H9 (cell line): ENCODE measurements around the gene OR7A17. TPM values are rescaled to one million over a fixed set of nuclear protein-coding genes. Genes with fewer than 3 reads are reported as not detected.

Experiments used
- DNase-seq: peaks from one replicate; pipeline ENCODE4 v3.0.0-alpha.2; 2017
- H2AFZ ChIP-seq: one replicate; pipeline ENCODE4 v1.6.1; 2013; ENCODE audit warnings: mild to moderate bottlenecking, low read length, control low read depth, moderate library complexity
- H2AK5ac ChIP-seq: 2 replicates; pipeline ENCODE4 v1.6.1; 2013; ENCODE audit warnings: low read length, control low read depth, mixed read lengths; ENCODE audit not compliant: insufficient read length
- H2BK120ac ChIP-seq: one replicate; pipeline ENCODE4 v1.6.1; 2013; ENCODE audit warnings: low read depth, mild to moderate bottlenecking, low read length, control low read depth, inconsistent platforms; ENCODE audit not compliant: poor library complexity, severe bottlenecking
- H2BK12ac ChIP-seq: 2 replicates; pipeline ENCODE4 v1.6.1; 2013; ENCODE audit warnings: low read length, control low read depth, mixed read lengths, low read depth; ENCODE audit not compliant: insufficient read length
- H2BK15ac ChIP-seq: 2 replicates; pipeline ENCODE4 v1.6.1; 2013; ENCODE audit warnings: low read depth, low read length, control low read depth
- H2BK20ac ChIP-seq: one replicate; pipeline ENCODE4 v1.6.1; 2013; ENCODE audit warnings: low read depth, mild to moderate bottlenecking, low read length, control low read depth, inconsistent platforms; ENCODE audit not compliant: poor library complexity, severe bottlenecking
- H2BK5ac ChIP-seq: 2 replicates; pipeline ENCODE4 v1.6.1; 2013; ENCODE audit warnings: low read length, control low read depth, mixed read lengths; ENCODE audit not compliant: insufficient read length
- H3K14ac ChIP-seq: 2 replicates; pipeline ENCODE4 v1.6.1; 2013; ENCODE audit warnings: low read length, control low read depth; ENCODE audit not compliant: insufficient read depth
- H3K18ac ChIP-seq: 2 replicates; pipeline ENCODE4 v1.6.1; 2013; ENCODE audit warnings: low read depth, mild to moderate bottlenecking, mixed read lengths, low read length, control low read depth; ENCODE audit not compliant: insufficient read length
- H3K23ac ChIP-seq: 2 replicates; pipeline ENCODE4 v1.6.1; 2013; ENCODE audit warnings: low read length, control low read depth, mixed read lengths, low read depth; ENCODE audit not compliant: insufficient read length
- H3K23me2 ChIP-seq: 2 replicates; pipeline ENCODE4 v1.6.1; 2013; ENCODE audit warnings: low read depth, mild to moderate bottlenecking, mixed read lengths, low read length, control low read depth; ENCODE audit not compliant: insufficient read length, poor library complexity, severe bottlenecking
- H3K27ac ChIP-seq: 2 replicates; pipeline ENCODE4 v1.5.1; 2013; ENCODE audit warnings: low read length, control low read depth, mixed read lengths, low read depth; ENCODE audit not compliant: insufficient read length
- H3K27me3 ChIP-seq: 2 replicates; pipeline ENCODE4 v1.6.1; 2013; ENCODE audit warnings: low read length, control low read depth, inconsistent platforms; ENCODE audit not compliant: insufficient read depth
- H3K4ac ChIP-seq: 2 replicates; pipeline ENCODE4 v1.6.1; 2013; ENCODE audit warnings: low read depth, mild to moderate bottlenecking, control low read depth, inconsistent platforms, low read length, moderate library complexity
- H3K4me1 ChIP-seq: 2 replicates; pipeline ENCODE4 v1.6.1; 2013; ENCODE audit warnings: low read length, control low read depth, inconsistent platforms; ENCODE audit not compliant: insufficient read depth
- H3K4me2 ChIP-seq: 2 replicates; pipeline ENCODE4 v1.6.1; 2013; ENCODE audit warnings: low read length, control low read depth, mixed read lengths; ENCODE audit not compliant: insufficient read length, insufficient read depth
- H3K56ac ChIP-seq: 2 replicates; pipeline ENCODE4 v1.6.1; 2013; ENCODE audit warnings: low read depth, mild to moderate bottlenecking, mixed read lengths, low read length, control low read depth; ENCODE audit not compliant: insufficient read length
- H3K79me1 ChIP-seq: 2 replicates; pipeline ENCODE4 v1.6.1; 2013; ENCODE audit warnings: low read depth, mild to moderate bottlenecking, moderate library complexity, low read length, control low read depth, inconsistent platforms; ENCODE audit not compliant: insufficient read depth, poor library complexity, severe bottlenecking
- H3K79me2 ChIP-seq: 2 replicates; pipeline ENCODE4 v1.6.1; 2013; ENCODE audit warnings: low read length, control low read depth, inconsistent platforms; ENCODE audit not compliant: insufficient read depth
- H3K9ac ChIP-seq: 2 replicates; pipeline ENCODE4 v1.6.1; 2013; ENCODE audit warnings: low read length, control low read depth, mixed read lengths; ENCODE audit not compliant: insufficient read length; ENCODE audit errors: extremely low read depth
- H3K9me3 ChIP-seq: one replicate; pipeline ENCODE4 v1.6.1; 2013; ENCODE audit warnings: low read depth, low read length, inconsistent platforms; ENCODE audit not compliant: control insufficient read depth
- H3T11ph ChIP-seq: one replicate; pipeline ENCODE4 v1.6.1; 2013; ENCODE audit warnings: mild to moderate bottlenecking, low read length, control low read depth, inconsistent platforms
- H4K20me1 ChIP-seq: one replicate; pipeline ENCODE4 v1.6.1; 2013; ENCODE audit not compliant: control insufficient read depth, insufficient read length, insufficient read depth
- H4K5ac ChIP-seq: 2 replicates; pipeline ENCODE4 v1.6.1; 2013; ENCODE audit warnings: low read depth, mild to moderate bottlenecking, mixed read lengths, low read length, control low read depth; ENCODE audit not compliant: insufficient read length
- H4K8ac ChIP-seq: replicated peaks from 2 replicates; pipeline ENCODE4 v1.6.1; 2013; ENCODE audit warnings: low read length, control low read depth, mixed read lengths, low read depth; ENCODE audit not compliant: insufficient read length
- H4K91ac ChIP-seq: 2 replicates; pipeline ENCODE4 v1.6.1; 2013; ENCODE audit warnings: low read depth, mild to moderate bottlenecking, moderate library complexity, mixed read lengths, low read length, control low read depth; ENCODE audit not compliant: insufficient read length
- H3K27ac Mint-ChIP-seq, 3 experiments: 2 replicates in 2 of 3; 3 replicates in 1 of 3; pipeline ENCODE4 v1.8.0; 2020 to 2021; ENCODE audit warnings: mixed read lengths in 3 of 3, mild to moderate bottlenecking in 1 of 3, moderate library complexity in 1 of 3
- H3K27me3 Mint-ChIP-seq: 2 replicates; pipeline ENCODE4 v1.8.0; 2021; ENCODE audit warnings: low read depth, mild to moderate bottlenecking, moderate library complexity, mixed read lengths
- H3K36me3 Mint-ChIP-seq, 3 experiments: 2 replicates in 2 of 3; 3 replicates in 1 of 3; pipeline ENCODE4 v1.8.0; 2020 to 2021; ENCODE audit warnings: low read depth in 3 of 3, mixed read lengths in 3 of 3; ENCODE audit not compliant: insufficient read depth in 1 of 3
- H3K4me1 Mint-ChIP-seq, 2 experiments: 2 replicates each; pipeline ENCODE4 v1.8.0; 2020; ENCODE audit warnings: mixed read lengths in 2 of 2
- H3K4me3 Mint-ChIP-seq, 2 experiments: 2 replicates in 1 of 2; 3 replicates in 1 of 2; pipeline ENCODE4 v1.8.0; 2020 to 2021; ENCODE audit warnings: mild to moderate bottlenecking in 2 of 2, mixed read lengths in 2 of 2, moderate library complexity in 1 of 2
- H3K9me3 Mint-ChIP-seq, 2 experiments: 2 replicates in 1 of 2; 3 replicates in 1 of 2; pipeline ENCODE4 v1.8.0; 2020; ENCODE audit warnings: mild to moderate bottlenecking in 2 of 2, mixed read lengths in 2 of 2, moderate library complexity in 1 of 2
- CTCF ChIP-seq: fragments of 200-600 bp; sonication (generic); conservative IDR thresholded peaks from 3 replicates; pipeline ENCODE4 v1.8.0; 2021; ENCODE audit warnings: antibody characterized with exemption, mild to moderate bottlenecking
- WGBS: extraction: QIAGEN DNeasy Blood & Tissue Kit; methylation state at CpG from one replicate; pipeline ENCODE4 v1.1.7; 2013; ENCODE audit warnings: missing lambda C conversion rate, low lambda C conversion rate, mixed read lengths; ENCODE audit not compliant: insufficient read length; ENCODE audit errors: extremely low coverage; 5-methylcytosine and 5-hydroxymethylcytosine counted together
- total RNA-seq: library from RNA; stranded (reverse); gene quantifications from 2 replicates; pipeline ENCODE4 v1.2.1, GENCODE V29; 2021

OR7A17 gene
- total RNA-seq, 1 experiment from 2014 or later = not detected

- Histone ChIP-seq H3K9me3 (no peaks in the 10 kb centered on the region), H3K14ac (no peak within 1 kb of the TSS)
- no peaks in the 10 kb centered on the region for H3K4me1 Mint-ChIP-seq
Measured at GRCh38 chr19:14835011-14835410, 50.9 kb downstream of the OR7A17 start, which contains the start of the genes OR7A5 and OR7C1. TSS of gene OR7A5 (minus strand) at chr19:14835185. CDS start at chr19:14828241, 6,944 bp downstream. TSS of gene OR7C1 (minus strand) at chr19:14835185. CDS start at chr19:14800136, 35,049 bp downstream.

More at GRCh38 chr19:14835011-14835410, 50.9 kb downstream of the OR7A17 start, which contains the start of the genes OR7A5 and OR7C1:
- no peak within 1 kb of the TSS for H2BK12ac ChIP-seq
- no peak within 1 kb of the TSS for H2BK20ac ChIP-seq
- Mint-ChIP-seq H3K36me3 (peaks cover 0 to 10% (median 4%) of the 10 kb centered on the region in 3 experiments; a peak in 4 of 7 replicates), H3K4me3 (no peak within 1 kb of the TSS), H3K9me3 (peaks cover 49 to 93% of the 10 kb centered on the region in 2 experiments), H3K27me3 (peaks cover under 1% of the 10 kb centered on the region; the same call in 1 of the 2 replicates), H3K27ac (no peak within 1 kb of the TSS)
- H2BK120ac ChIP-seq = no peak within 1 kb of the TSS
- H2AFZ ChIP-seq = no peak within 1 kb of the TSS
- no peak within 1 kb of the TSS for H3K56ac ChIP-seq
- no peak within 1 kb of the TSS for H4K5ac ChIP-seq
- no peaks in the 10 kb centered on the region for H3K79me2 ChIP-seq
- no peak within 1 kb of the TSS for H2BK15ac ChIP-seq
- no peaks in the 10 kb centered on the region for H3K27me3 ChIP-seq
- no peak within 1 kb of the TSS for H3K4me2 ChIP-seq
- 0 out of 2 replicates have a peak, but pooled peaks cover 4% of the 10 kb centered on the region for H3K4me1 ChIP-seq
- no peaks in the 10 kb centered on the region for H3K79me1 ChIP-seq
- H3T11ph ChIP-seq = no peak within 1 kb of the TSS
- no peak for DNase-seq
- WGBS = no CpG with 5 or more reads among the region's 1 CpG
- no peaks in the 10 kb centered on the region for H3K23me2 ChIP-seq
- H4K8ac ChIP-seq = no peak within 1 kb of the TSS
- no peak within 1 kb of the TSS for H3K9ac ChIP-seq
- no peak within 1 kb of the TSS for H3K4ac ChIP-seq
- no peak within 1 kb of the TSS for H3K23ac ChIP-seq
- no peak within 1 kb of the TSS for H2AK5ac ChIP-seq
- no peak for TF ChIP-seq CTCF
- H2BK5ac ChIP-seq = no peak within 1 kb of the TSS
- no peak within 1 kb of the TSS for H3K27ac ChIP-seq
- H4K20me1 ChIP-seq = no peaks in the 10 kb centered on the region
- no peak within 1 kb of the TSS for H3K18ac ChIP-seq
- no peak within 1 kb of the TSS for H4K91ac ChIP-seq
